Esophagus squamous epithelium (tissue), 5 donors: ENCODE measurements around the gene EPB42. TPM values are rescaled to one million over a fixed set of nuclear protein-coding genes. Genes with fewer than 3 reads are reported as not detected.
A peak's percentile ranks its signal among the peaks of the same experiment; 100 is the strongest.

Experiments
- DNase-seq: peaks from one replicate; lab custom pipeline; 2025; lab: John Stamatoyannopoulos, UW
- H3K27ac ChIP-seq, 4 donors: fragments of 200-600 bp; sonication (generic); one replicate each; pipeline ENCODE4 v1.5.1; 2016 to 2019; ENCODE audit warnings: mild to moderate bottlenecking in 1 of 4
- H3K27me3 ChIP-seq, 4 donors: fragments of 200-600 bp; sonication (generic); 1 replicate in 3 of 4; 2 replicates in 1 of 4; pipeline versions ENCODE4 v1.5.1 to v1.6.0; 2017 to 2021; ENCODE audit warnings: antibody characterized with exemption in 1 of 4
- H3K36me3 ChIP-seq, 3 donors: fragments of 200-600 bp; sonication (generic); one replicate each; pipeline ENCODE4 v1.5.1; 2016 to 2019
- H3K4me1 ChIP-seq, 3 donors: fragments of 200-600 bp; sonication (generic); one replicate each; pipeline ENCODE4 v1.5.1; 2017 to 2019
- H3K4me3 ChIP-seq, 4 donors: fragments of 200-600 bp; sonication (generic); 1 replicate in 3 of 4; 2 replicates in 1 of 4; pipeline ENCODE4 v1.5.1; 2016 to 2019; ENCODE audit warnings: mild to moderate bottlenecking in 2 of 4, moderate library complexity in 1 of 4
- H3K9me3 ChIP-seq, 3 donors: fragments of 200-600 bp; sonication (generic); one replicate each; pipeline ENCODE4 v1.5.1; 2016 to 2019
- CTCF ChIP-seq, 6 experiments: fragments of 450-650 bp in 4 of 6; fragments of 200-600 bp in 2 of 6; sonication (generic) in 2 of 6; IDR thresholded peaks; one replicate each; pipeline ENCODE4 v1.5.1; 2016 to 2019; ENCODE audit warnings: antibody characterized with exemption in 6 of 6, mild to moderate bottlenecking in 4 of 6, moderate library complexity in 4 of 6
- POLR2A ChIP-seq, 4 donors: fragments of 450-650 bp; IDR thresholded peaks; one replicate each; pipeline ENCODE4 v1.6.1; 2017; ENCODE audit warnings: antibody characterized with exemption in 4 of 4, mild to moderate bottlenecking in 4 of 4, moderate library complexity in 3 of 4
- WGBS, 2 donors: methylation state at CpG; one replicate each; pipeline ENCODE4 v1.1.5; 2018; 5-methylcytosine and 5-hydroxymethylcytosine counted together
- intact Hi-C: fragments of 100-400 bp; cut with DNase I; formaldehyde crosslinking; loops from one replicate; pipeline ENCODE4 v1.15.0; 2022
- total RNA-seq, 4 donors: library from RNA; depleted of rRNA; stranded (reverse); fragments of >200 nt; gene quantifications; one replicate each; pipeline ENCODE4 v1.1.0, GENCODE V29; 2016
- donor health status: DM: yes; HTN: yes; CAD: no.

The EPB42 gene
- total RNA-seq, 4 donors from 2014 or later: not detected

- WGBS, 2 donors: 40 to 62% methylated on average over 1 to 6 of the region's 10 CpGs
- H3K4me1 ChIP-seq: peaks cover 3 to 37% (median 7%) of the 10 kb centered on the region in 3 donors
- intact Hi-C loops: no loop called here
- no peaks in the 10 kb centered on the region for H3K9me3 ChIP-seq
- DNase-seq: no peak
- no peak overlapping the region for H3K4me3 ChIP-seq
- peaks cover 0 to 9% (median 0%) of the 10 kb centered on the region in 4 donors for H3K27me3 ChIP-seq
- no peak overlapping the region for H3K27ac ChIP-seq
- no peaks in the 10 kb centered on the region for H3K36me3 ChIP-seq
- TF ChIP-seq CTCF (IDR thresholded peaks at IDR 0.05) (no peak), POLR2A (IDR thresholded peaks at IDR 0.05) (no peak)
Observed at GRCh38 chr15:43238671-43239131, 17.9 kb upstream of the EPB42 start.

DNA sequence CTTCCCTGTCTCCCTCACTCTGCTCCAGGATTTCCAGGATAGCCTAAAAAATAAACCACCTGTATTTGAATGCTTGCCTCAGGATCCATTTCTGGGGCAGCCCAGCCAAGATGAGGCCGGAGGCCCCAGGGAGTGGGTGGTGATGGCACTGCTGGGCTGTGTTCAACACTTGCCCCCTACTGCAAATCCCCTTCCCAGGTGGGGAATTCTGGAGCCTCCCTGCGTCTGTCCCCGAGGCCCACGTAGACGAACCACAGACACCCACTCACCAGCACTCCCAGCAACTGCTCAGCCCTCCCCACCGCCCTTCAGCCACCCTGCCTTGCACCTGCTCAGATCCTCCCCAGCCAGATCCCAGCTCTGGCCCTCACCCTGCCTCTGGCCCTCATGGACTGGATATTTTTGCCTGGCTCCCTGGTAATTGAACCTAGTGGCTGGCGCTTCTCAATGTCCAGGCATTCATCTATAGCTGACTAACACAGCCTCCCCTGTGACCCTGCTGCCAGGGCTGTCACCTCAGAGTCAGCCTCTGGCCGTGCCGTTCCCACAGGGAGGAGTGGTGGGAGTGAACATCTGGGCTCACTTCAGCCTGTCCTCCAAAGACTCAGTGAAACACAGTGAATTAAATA is 17.1 kb upstream of the EPB42 start:
- H3K27ac ChIP-seq: no peak overlapping the region
- peaks cover 0 to 9% (median 0%) of the 10 kb centered on the region in 4 donors for H3K27me3 ChIP-seq
- no peaks in the 10 kb centered on the region for H3K36me3 ChIP-seq
- intact Hi-C loops: no loop called here
- peaks cover 3 to 36% (median 7%) of the 10 kb centered on the region in 3 donors for H3K4me1 ChIP-seq
- no peak overlapping the region for H3K4me3 ChIP-seq
- WGBS, 2 donors: 74 to 75% methylated on average over 5 to 8 of the region's 9 CpGs
- TF ChIP-seq CTCF (IDR thresholded peaks at IDR 0.05) (no peak), POLR2A (IDR thresholded peaks at IDR 0.05) (no peak)
- H3K9me3 ChIP-seq: no peaks in the 10 kb centered on the region
- DNase-seq: no peak

DNA sequence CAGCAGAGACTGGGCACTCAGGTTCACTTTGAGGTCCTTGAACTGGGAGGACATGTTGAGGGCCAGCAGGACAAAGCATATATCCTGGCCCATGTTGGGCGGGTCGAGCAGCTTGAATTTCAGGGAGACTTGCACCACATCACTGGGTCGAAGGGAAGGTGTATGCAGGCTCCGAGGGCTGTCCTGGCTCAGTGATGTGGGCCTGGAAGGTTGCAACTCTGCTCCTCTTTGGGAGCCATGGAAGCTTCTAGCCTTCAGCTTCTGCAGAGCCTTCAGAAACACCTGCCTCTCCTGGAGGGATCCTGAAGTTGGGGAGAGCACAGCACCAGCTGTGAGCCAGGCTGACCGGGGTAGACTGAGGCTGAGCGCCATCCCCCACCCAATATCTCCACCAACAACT is 14.7 kb upstream of the EPB42 start:
- 85% methylated on average over 2 of the region's 6 CpGs; no CpG with 5 or more reads in 1 of the 2 donors for WGBS, 2 donors
- DNase-seq: no peak
- Histone ChIP-seq H3K4me1 (peaks cover 3 to 14% (median 7%) of the 10 kb centered on the region in 3 donors), H3K27ac (no peak overlapping the region), H3K4me3 (no peak overlapping the region), H3K36me3 (no peaks in the 10 kb centered on the region), H3K9me3 (no peaks in the 10 kb centered on the region), H3K27me3 (peaks cover 0 to 9% (median 0%) of the 10 kb centered on the region in 4 donors)
- intact Hi-C loops: no loop called here
- TF ChIP-seq CTCF (IDR thresholded peaks at IDR 0.05) (no peak), POLR2A (IDR thresholded peaks at IDR 0.05) (no peak)

DNA sequence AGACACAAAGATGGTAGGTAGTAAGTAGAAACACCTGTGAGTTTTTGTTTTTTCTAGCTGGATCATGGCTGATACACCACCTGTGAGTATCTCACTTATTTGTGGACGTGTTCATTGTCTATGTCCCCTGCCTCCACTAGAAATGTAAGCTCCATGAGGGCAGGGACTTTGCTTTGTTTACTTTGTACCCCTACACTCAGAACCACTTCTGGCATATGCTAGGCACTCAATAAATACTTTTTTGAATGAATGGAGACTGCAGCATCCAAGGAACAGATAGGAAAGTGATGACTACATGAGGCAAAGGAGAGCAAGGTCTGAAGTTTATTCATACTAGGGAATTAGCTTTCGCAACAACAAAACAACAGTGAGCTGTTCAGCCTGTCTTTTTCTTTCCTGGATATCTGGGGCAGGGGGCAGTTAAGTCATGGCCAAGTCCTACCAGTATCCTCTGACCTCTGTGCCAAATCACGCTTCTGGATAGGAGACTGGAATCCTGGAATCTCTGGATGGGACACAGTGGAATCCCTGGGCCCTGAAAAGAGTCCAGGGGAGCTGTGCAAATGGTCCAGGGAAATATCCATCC is 11.6 kb upstream of the EPB42 start:
- no peak overlapping the region for H3K4me3 ChIP-seq
- no peaks in the 10 kb centered on the region for H3K36me3 ChIP-seq
- H3K27me3 ChIP-seq: peaks cover 0 to 9% (median 0%) of the 10 kb centered on the region in 4 donors
- TF ChIP-seq CTCF (IDR thresholded peaks at IDR 0.05): no peak
- TF ChIP-seq POLR2A (IDR thresholded peaks at IDR 0.05): no peak
- no peaks in the 10 kb centered on the region for H3K9me3 ChIP-seq
- no peak overlapping the region for H3K27ac ChIP-seq
- intact Hi-C loops: no loop called here
- 85 to 89% methylated on average over 3 of the region's 3 CpGs for WGBS, 2 donors
- H3K4me1 ChIP-seq: no peaks in the 10 kb centered on the region
- no peak for DNase-seq

- no peaks in the 10 kb centered on the region for H3K4me1 ChIP-seq
- no peaks in the 10 kb centered on the region for H3K9me3 ChIP-seq
- peaks cover 0 to 12% (median 0%) of the 10 kb centered on the region in 4 donors for H3K27me3 ChIP-seq
- peak overlapping the region in 2 of 4 donors; percentile 18 to 49 for H3K27ac ChIP-seq
- no peak for TF ChIP-seq CTCF (IDR thresholded peaks at IDR 0.05)
- TF ChIP-seq POLR2A (IDR thresholded peaks at IDR 0.05): no peak
- no peaks in the 10 kb centered on the region for H3K36me3 ChIP-seq
- no peak overlapping the region for H3K4me3 ChIP-seq
- intact Hi-C loops: no loop called here
- DNase-seq: no peak
- 52 to 68% methylated on average over 2 of the region's 2 CpGs for whole genome bisulfite sequencing, 2 donors
Observed at GRCh38 chr15:43230640-43231115, 9.9 kb upstream of the EPB42 start.
